H9 (cell line): ENCODE results near the gene SLC1A6. TPM values are rescaled to one million over a fixed set of nuclear protein-coding genes. Genes with fewer than 3 reads are reported as not detected.

ENCODE experiments used
- DNase-seq: peaks from one replicate; pipeline ENCODE4 v3.0.0-alpha.2; 2017
- H2AFZ ChIP-seq: one replicate; pipeline ENCODE4 v1.6.1; 2013; ENCODE audit warnings: mild to moderate bottlenecking, low read length, control low read depth, moderate library complexity
- H2AK5ac ChIP-seq: 2 replicates; pipeline ENCODE4 v1.6.1; 2013; ENCODE audit warnings: low read length, control low read depth, mixed read lengths; ENCODE audit not compliant: insufficient read length
- H2BK120ac ChIP-seq: one replicate; pipeline ENCODE4 v1.6.1; 2013; ENCODE audit warnings: low read depth, mild to moderate bottlenecking, low read length, control low read depth, inconsistent platforms; ENCODE audit not compliant: poor library complexity, severe bottlenecking
- H2BK12ac ChIP-seq: 2 replicates; pipeline ENCODE4 v1.6.1; 2013; ENCODE audit warnings: low read length, control low read depth, mixed read lengths, low read depth; ENCODE audit not compliant: insufficient read length
- H2BK15ac ChIP-seq: 2 replicates; pipeline ENCODE4 v1.6.1; 2013; ENCODE audit warnings: low read depth, low read length, control low read depth
- H2BK20ac ChIP-seq: one replicate; pipeline ENCODE4 v1.6.1; 2013; ENCODE audit warnings: low read depth, mild to moderate bottlenecking, low read length, control low read depth, inconsistent platforms; ENCODE audit not compliant: poor library complexity, severe bottlenecking
- H2BK5ac ChIP-seq: 2 replicates; pipeline ENCODE4 v1.6.1; 2013; ENCODE audit warnings: low read length, control low read depth, mixed read lengths; ENCODE audit not compliant: insufficient read length
- H3K14ac ChIP-seq: 2 replicates; pipeline ENCODE4 v1.6.1; 2013; ENCODE audit warnings: low read length, control low read depth; ENCODE audit not compliant: insufficient read depth
- H3K18ac ChIP-seq: 2 replicates; pipeline ENCODE4 v1.6.1; 2013; ENCODE audit warnings: low read depth, mild to moderate bottlenecking, mixed read lengths, low read length, control low read depth; ENCODE audit not compliant: insufficient read length
- H3K23ac ChIP-seq: 2 replicates; pipeline ENCODE4 v1.6.1; 2013; ENCODE audit warnings: low read length, control low read depth, mixed read lengths, low read depth; ENCODE audit not compliant: insufficient read length
- H3K23me2 ChIP-seq: 2 replicates; pipeline ENCODE4 v1.6.1; 2013; ENCODE audit warnings: low read depth, mild to moderate bottlenecking, mixed read lengths, low read length, control low read depth; ENCODE audit not compliant: insufficient read length, poor library complexity, severe bottlenecking
- H3K27ac ChIP-seq: 2 replicates; pipeline ENCODE4 v1.5.1; 2013; ENCODE audit warnings: low read length, control low read depth, mixed read lengths, low read depth; ENCODE audit not compliant: insufficient read length
- H3K27me3 ChIP-seq: 2 replicates; pipeline ENCODE4 v1.6.1; 2013; ENCODE audit warnings: low read length, control low read depth, inconsistent platforms; ENCODE audit not compliant: insufficient read depth
- H3K4ac ChIP-seq: 2 replicates; pipeline ENCODE4 v1.6.1; 2013; ENCODE audit warnings: low read depth, mild to moderate bottlenecking, control low read depth, inconsistent platforms, low read length, moderate library complexity
- H3K4me1 ChIP-seq: 2 replicates; pipeline ENCODE4 v1.6.1; 2013; ENCODE audit warnings: low read length, control low read depth, inconsistent platforms; ENCODE audit not compliant: insufficient read depth
- H3K4me2 ChIP-seq: 2 replicates; pipeline ENCODE4 v1.6.1; 2013; ENCODE audit warnings: low read length, control low read depth, mixed read lengths; ENCODE audit not compliant: insufficient read length, insufficient read depth
- H3K56ac ChIP-seq: 2 replicates; pipeline ENCODE4 v1.6.1; 2013; ENCODE audit warnings: low read depth, mild to moderate bottlenecking, mixed read lengths, low read length, control low read depth; ENCODE audit not compliant: insufficient read length
- H3K79me1 ChIP-seq: 2 replicates; pipeline ENCODE4 v1.6.1; 2013; ENCODE audit warnings: low read depth, mild to moderate bottlenecking, moderate library complexity, low read length, control low read depth, inconsistent platforms; ENCODE audit not compliant: insufficient read depth, poor library complexity, severe bottlenecking
- H3K79me2 ChIP-seq: 2 replicates; pipeline ENCODE4 v1.6.1; 2013; ENCODE audit warnings: low read length, control low read depth, inconsistent platforms; ENCODE audit not compliant: insufficient read depth
- H3K9ac ChIP-seq: 2 replicates; pipeline ENCODE4 v1.6.1; 2013; ENCODE audit warnings: low read length, control low read depth, mixed read lengths; ENCODE audit not compliant: insufficient read length; ENCODE audit errors: extremely low read depth
- H3K9me3 ChIP-seq: one replicate; pipeline ENCODE4 v1.6.1; 2013; ENCODE audit warnings: low read depth, low read length, inconsistent platforms; ENCODE audit not compliant: control insufficient read depth
- H3T11ph ChIP-seq: one replicate; pipeline ENCODE4 v1.6.1; 2013; ENCODE audit warnings: mild to moderate bottlenecking, low read length, control low read depth, inconsistent platforms
- H4K20me1 ChIP-seq: one replicate; pipeline ENCODE4 v1.6.1; 2013; ENCODE audit not compliant: control insufficient read depth, insufficient read length, insufficient read depth
- H4K5ac ChIP-seq: 2 replicates; pipeline ENCODE4 v1.6.1; 2013; ENCODE audit warnings: low read depth, mild to moderate bottlenecking, mixed read lengths, low read length, control low read depth; ENCODE audit not compliant: insufficient read length
- H4K8ac ChIP-seq: replicated peaks from 2 replicates; pipeline ENCODE4 v1.6.1; 2013; ENCODE audit warnings: low read length, control low read depth, mixed read lengths, low read depth; ENCODE audit not compliant: insufficient read length
- H4K91ac ChIP-seq: 2 replicates; pipeline ENCODE4 v1.6.1; 2013; ENCODE audit warnings: low read depth, mild to moderate bottlenecking, moderate library complexity, mixed read lengths, low read length, control low read depth; ENCODE audit not compliant: insufficient read length
- H3K27ac Mint-ChIP-seq, 3 experiments: 2 replicates in 2 of 3; 3 replicates in 1 of 3; pipeline ENCODE4 v1.8.0; 2020 to 2021; ENCODE audit warnings: mixed read lengths in 3 of 3, mild to moderate bottlenecking in 1 of 3, moderate library complexity in 1 of 3
- H3K27me3 Mint-ChIP-seq: 2 replicates; pipeline ENCODE4 v1.8.0; 2021; ENCODE audit warnings: low read depth, mild to moderate bottlenecking, moderate library complexity, mixed read lengths
- H3K36me3 Mint-ChIP-seq, 3 experiments: 2 replicates in 2 of 3; 3 replicates in 1 of 3; pipeline ENCODE4 v1.8.0; 2020 to 2021; ENCODE audit warnings: low read depth in 3 of 3, mixed read lengths in 3 of 3; ENCODE audit not compliant: insufficient read depth in 1 of 3
- H3K4me1 Mint-ChIP-seq, 2 experiments: 2 replicates each; pipeline ENCODE4 v1.8.0; 2020; ENCODE audit warnings: mixed read lengths in 2 of 2
- H3K4me3 Mint-ChIP-seq, 2 experiments: 2 replicates in 1 of 2; 3 replicates in 1 of 2; pipeline ENCODE4 v1.8.0; 2020 to 2021; ENCODE audit warnings: mild to moderate bottlenecking in 2 of 2, mixed read lengths in 2 of 2, moderate library complexity in 1 of 2
- H3K9me3 Mint-ChIP-seq, 2 experiments: 2 replicates in 1 of 2; 3 replicates in 1 of 2; pipeline ENCODE4 v1.8.0; 2020; ENCODE audit warnings: mild to moderate bottlenecking in 2 of 2, mixed read lengths in 2 of 2, moderate library complexity in 1 of 2
- CTCF ChIP-seq: fragments of 200-600 bp; sonication (generic); conservative IDR thresholded peaks from 3 replicates; pipeline ENCODE4 v1.8.0; 2021; ENCODE audit warnings: antibody characterized with exemption, mild to moderate bottlenecking
- WGBS: extraction: QIAGEN DNeasy Blood & Tissue Kit; methylation state at CpG from one replicate; pipeline ENCODE4 v1.1.7; 2013; ENCODE audit warnings: missing lambda C conversion rate, low lambda C conversion rate, mixed read lengths; ENCODE audit not compliant: insufficient read length; ENCODE audit errors: extremely low coverage; 5-methylcytosine and 5-hydroxymethylcytosine counted together
- total RNA-seq: library from RNA; stranded (reverse); gene quantifications from 2 replicates; pipeline ENCODE4 v1.2.1, GENCODE V29; 2021

SLC1A6 gene
- total RNA-seq, 1 experiment from 2014 or later = 8.3 TPM

GRCh38 chr19:14992780-14993179 is 13.1 kb upstream of the SLC1A6 start:
- Histone ChIP-seq H3K4me2 (no peak overlapping the region), H3K27me3 (no peaks in the 10 kb centered on the region), H2BK15ac (no peak overlapping the region), H3K18ac (no peak overlapping the region), H3K56ac (no peak overlapping the region), H2BK20ac (no peak overlapping the region), H3K79me2 (no peaks in the 10 kb centered on the region), H2AK5ac (no peak overlapping the region), H4K91ac (no peak overlapping the region), H4K20me1 (no peaks in the 10 kb centered on the region), H2BK5ac (no peak overlapping the region), H4K5ac (no peak overlapping the region), H3K79me1 (no peaks in the 10 kb centered on the region), H4K8ac (no peak overlapping the region), H2AFZ (no peak overlapping the region), H3K4ac (no peak overlapping the region), H2BK120ac (no peak overlapping the region), H3T11ph (no peak overlapping the region), H3K14ac (no peak overlapping the region), H3K23me2 (no peaks in the 10 kb centered on the region), H3K27ac (no peak overlapping the region), H3K23ac (no peak overlapping the region), H3K9ac (no peak overlapping the region), H3K9me3 (no peaks in the 10 kb centered on the region), H3K4me1 (no peaks in the 10 kb centered on the region), H2BK12ac (no peak overlapping the region)
- no peak for TF ChIP-seq CTCF
- Mint-ChIP-seq H3K27ac (no peak overlapping the region), H3K4me3 (no peak overlapping the region), H3K27me3 (peaks cover 5% of the 10 kb centered on the region), H3K9me3 (peaks cover under 1 to 83% of the 10 kb centered on the region in 2 experiments; a peak in 2 of 5 replicates), H3K36me3 (peaks cover 0 to 15% (median 0%) of the 10 kb centered on the region in 3 experiments; a peak in 2 of 7 replicates), H3K4me1 (no peaks in the 10 kb centered on the region)
- no peak for DNase-seq
- WGBS = no CpG with 5 or more reads among the region's 11 CpGs
